Left ventricle myocardium superior (tissue), 1 donor: ENCODE measurements around the gene BTBD2. TPM values are rescaled to one million over a fixed set of nuclear protein-coding genes. Genes with fewer than 3 reads are reported as not detected.

Experiments
- ATAC-seq: fragments of 200-7000 bp; cut with Tn5 transposase; one replicate; pipeline ENCODE4 v1.9.1; 2020; ENCODE audit warnings: mild to moderate bottlenecking, moderate library complexity
- DNase-seq: peaks from one replicate; pipeline ENCODE4 v3.0.0-alpha.2; 2020
- intact Hi-C: fragments of 100-400 bp; cut with micrococcal nuclease; formaldehyde crosslinking; loops from one replicate; pipeline ENCODE4 v1.11.0; 2022
- total RNA-seq: library from RNA; stranded (reverse); fragmentation: NEBNext Ultra II Directional; extraction: Animal tissue kit (Norgen Biotek cat#: 25700); gene quantifications from one replicate; pipeline ENCODE4 v1.2.1, GENCODE V29; 2021
- donor health status: DM: no; HTN: yes; CAD: no; lungs with severe emphysema.

BTBD2 gene
- total RNA-seq, 1 donor from 2014 or later, result 65.6 TPM

DNA sequence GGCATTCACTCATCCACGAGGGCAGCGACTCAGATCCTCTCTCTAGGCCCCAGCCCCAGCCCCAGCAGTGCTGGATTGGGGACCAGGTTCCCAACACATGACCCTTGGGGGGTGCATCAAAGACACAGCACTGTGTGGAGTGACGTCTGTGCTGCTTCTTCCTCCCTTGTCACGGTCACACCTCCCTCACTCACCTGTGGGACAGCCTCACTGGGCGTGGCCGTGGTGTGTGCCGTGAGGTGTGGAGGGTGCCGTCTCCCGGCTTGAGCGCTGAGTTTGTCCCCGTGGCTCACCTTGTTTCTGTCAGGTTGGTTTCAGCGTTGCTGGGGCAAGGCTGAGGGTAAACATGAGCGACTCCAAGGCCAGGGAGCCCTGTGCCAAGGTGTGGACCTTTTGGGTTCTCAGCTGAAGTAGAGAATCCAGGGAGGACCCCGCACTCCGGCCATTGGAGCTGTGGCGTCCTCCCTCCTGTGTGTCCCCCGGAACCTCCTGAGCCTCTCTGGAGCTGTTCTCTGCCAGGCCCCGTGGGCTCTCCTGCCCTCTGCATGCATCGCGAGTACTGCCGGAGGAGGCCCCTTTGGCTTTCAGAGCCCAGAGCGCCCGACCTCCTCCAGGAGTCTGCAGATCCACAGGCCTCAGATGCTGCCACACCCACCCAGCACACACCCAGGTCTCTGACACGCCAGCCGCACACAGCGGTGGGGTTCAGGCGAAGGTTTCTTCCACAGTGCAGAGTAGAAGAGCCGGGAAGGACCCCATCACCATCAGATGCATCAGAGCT lies 40.9 kb downstream of the BTBD2 start:
- ATAC-seq (no peak), DNase-seq (no peak)
- intact Hi-C loops, result no loop called here

DNA sequence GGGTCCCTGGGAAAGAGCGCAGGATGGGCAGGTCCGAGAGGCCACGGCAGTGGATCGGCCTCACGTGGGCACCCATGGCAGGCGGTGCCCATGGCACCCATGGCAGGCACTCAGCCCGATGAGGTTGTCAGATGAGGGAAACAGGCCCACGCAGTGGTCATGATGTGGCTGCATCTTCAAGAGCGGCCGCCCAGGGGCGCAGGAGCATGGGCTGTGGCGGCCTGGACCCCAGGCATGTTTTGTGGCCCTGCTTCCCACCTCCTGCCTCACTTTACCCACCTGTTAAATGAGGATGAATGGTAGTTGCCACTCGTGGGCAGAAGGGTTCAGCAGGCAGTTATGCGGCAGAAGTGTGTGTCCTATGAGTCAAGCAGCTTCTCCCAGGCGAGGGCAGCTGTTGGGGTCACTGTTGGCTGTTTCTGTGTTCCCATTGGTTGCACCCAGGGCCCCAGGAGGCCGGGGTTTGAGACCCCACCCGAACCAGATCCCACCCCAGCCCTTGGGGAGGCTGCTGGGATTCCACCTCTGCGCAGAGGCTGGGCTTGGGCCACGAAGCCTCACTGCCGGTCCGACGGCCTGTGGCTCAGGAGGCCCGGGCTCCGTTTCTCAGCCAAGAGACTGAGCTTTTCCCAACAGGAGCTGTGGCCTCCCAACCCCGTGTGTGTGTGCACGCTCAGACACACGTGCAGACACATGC lies 44.6 kb downstream of the BTBD2 start:
- intact Hi-C loops, result no loop called here
- no peak for ATAC-seq

DNA sequence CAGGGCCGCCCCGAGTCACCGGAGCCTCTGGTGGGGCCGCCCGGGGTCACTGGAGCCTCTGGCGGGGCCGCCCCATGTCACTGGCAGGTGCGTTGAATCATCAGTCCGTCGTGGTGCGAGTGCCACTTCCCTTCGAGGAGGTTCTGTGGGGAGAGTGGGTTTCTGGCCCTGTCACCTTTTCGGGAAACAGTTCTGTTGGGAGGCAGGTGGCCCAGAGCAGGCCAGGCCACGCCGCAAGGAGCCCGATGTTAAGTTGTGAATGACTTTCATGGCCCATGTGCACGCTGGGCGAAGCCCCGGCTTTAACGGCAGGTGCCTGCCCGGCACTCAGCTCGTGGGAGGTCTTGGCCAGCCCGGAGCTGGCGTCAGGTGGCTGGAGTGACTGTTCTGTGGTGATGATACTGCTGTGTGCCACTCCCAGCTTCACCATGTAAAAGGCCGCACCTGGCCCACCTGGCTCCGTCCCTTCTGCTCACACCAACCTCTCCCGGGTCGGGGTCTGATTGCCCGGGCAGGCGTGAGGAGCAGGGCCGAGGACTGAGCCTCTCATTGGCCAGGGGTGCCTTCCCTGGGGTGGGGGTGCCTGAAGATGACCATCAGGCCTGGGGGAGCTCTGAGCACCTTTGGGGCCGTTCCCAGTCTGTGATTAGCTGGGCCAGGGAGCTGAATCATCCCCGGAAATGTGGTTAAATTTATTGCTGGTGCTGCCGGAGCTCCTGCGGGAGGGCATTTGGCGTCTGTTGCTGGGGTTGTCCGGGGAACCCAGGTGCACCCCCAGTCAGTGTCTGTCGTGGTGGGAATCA lies 45.3 kb downstream of the BTBD2 start:
- no peak for ATAC-seq
- intact Hi-C loops, result no loop called here
- DNase-seq, result no peak

More for the DNA sequence above, 44.6 kb downstream of the BTBD2 start:
- no peak for DNase-seq

DNA sequence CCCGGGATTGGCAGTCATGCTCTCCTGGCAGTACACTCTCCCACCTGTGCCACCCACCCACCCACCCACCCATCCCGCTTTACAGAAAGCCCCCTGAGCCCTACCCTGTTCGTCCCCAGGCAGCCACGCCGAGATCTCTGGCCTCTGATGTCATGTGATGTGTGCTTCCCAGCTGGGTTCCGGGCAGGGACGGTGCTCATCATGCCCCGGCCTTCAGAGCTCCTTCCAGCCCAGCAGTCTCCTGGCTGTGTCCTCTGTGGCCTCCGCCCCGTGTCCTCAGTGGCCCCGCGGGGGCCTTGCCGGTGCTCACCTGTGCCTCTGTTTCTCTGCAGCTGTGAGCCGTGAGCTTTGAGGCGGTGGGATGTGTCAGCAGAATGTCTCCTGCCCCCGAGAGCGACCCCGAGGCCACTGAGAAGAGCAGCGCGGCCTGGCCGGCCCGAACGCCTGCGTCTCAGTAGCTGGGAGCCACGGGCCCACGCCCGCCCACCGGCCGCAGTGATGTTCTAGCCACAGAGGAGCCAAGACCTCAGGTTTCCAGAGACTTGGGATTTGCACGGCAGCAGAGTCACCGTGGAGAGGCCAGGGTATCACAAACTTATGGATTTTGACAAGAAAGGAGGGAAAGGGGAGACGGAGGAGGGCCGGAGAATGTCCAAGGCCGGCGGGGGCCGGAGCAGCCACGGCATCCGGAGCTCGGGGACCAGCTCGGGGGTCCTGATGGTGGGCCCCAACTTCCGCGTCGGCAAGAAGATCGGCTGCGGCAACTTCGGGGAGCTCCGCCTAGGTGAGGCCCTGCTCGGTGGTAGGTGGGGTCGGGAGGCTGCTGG lies 46.1 kb downstream of the BTBD2 start:
- intact Hi-C loops, result no loop called here
- no peak for DNase-seq
- no peak for ATAC-seq

DNA sequence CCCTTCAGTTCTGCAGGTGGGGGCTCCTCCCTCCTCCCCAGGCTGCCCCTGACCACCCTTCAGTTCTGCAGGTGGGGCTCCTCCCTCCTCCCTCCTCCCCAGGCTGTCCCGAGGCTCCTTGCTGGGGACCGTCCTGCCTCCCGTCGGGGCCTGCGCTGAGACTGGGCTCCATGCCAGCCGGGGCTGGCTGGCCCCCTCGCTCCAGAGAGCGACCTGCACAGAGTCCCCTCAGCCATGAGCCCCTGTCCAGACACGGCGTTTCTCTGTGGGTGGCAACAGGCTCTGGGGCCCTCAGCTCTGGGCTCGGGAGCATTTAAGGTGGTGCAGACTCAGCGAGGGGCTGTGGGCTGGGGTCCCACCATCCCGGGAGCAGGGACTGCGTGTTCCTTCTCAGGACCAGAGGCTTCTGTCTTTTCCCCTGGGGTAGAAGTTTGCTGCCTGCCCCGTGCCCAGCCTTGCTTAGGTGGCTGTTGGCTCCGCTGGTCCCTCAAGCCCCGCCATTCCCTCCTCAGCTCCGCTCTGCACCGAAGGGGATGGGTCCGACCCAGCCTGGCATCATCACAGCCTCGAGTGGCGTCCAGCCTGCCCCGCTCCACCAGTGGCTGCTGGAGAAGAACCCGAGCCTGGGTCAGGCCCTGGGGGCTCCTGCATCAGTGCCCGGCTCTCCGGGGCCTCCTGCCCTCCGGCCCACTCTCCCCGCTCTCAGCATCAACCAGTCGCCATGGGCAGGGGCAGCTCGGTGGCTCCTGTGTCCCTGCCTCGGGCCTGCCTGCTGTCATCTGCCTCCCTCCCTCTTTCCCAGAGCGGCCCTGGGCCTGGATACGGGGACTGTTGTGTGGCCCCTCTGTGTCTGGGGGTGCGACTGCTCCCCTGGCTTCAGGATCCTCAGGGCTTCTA lies 47.0 kb downstream of the BTBD2 start:
- DNase-seq, result no peak
- no peak for ATAC-seq
- intact Hi-C loops, result no loop called here

DNA sequence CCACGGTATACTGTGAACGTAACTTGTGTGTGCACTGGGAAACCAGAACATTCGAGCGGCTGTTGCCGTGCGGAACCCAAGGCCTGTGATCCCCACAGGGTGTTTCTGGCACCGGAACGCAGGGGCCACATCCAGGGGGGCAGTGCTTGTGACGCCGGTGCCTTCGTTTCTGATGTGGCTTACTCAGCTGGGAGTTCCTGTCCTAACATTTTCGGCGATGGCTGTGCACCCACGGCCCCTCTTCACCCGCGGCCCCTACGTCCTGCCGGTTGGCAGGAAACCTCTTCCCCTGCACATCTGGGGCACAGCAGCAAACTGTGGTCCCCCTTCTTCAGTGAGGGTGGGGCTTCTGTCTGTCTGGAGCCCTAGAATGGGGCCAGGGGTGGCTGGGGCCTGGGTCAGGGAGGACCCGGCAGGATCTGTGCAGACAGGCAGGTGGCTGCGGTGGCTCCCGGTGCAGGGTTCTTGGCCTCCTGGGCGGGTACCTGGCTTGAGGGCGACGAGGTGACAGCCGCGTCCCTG lies 48.4 kb downstream of the BTBD2 start:
- ATAC-seq (no peak), DNase-seq (no peak)
- intact Hi-C loops, result no loop called here

DNA sequence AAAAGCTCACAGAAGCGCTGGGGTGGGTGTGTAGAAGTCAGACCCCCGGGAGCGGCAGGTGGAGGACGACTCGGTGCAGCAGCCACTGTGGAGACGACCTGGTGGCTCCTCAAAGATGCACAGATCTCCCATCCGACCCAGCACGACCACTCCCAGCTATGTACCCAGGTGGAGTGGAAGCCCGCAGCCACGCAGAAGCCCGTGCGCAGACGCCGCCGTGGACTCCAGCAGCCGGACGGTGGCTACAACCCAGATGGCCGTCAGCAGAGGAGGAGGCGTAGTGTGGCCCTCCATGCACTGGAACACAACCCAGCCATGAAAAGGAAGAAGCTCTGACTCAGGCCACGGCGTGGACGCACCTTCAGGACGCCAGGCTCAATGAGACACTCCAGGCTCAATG lies 52.8 kb downstream of the BTBD2 start:
- intact Hi-C loops, result no loop called here
- DNase-seq (no peak), ATAC-seq (no peak)

DNA sequence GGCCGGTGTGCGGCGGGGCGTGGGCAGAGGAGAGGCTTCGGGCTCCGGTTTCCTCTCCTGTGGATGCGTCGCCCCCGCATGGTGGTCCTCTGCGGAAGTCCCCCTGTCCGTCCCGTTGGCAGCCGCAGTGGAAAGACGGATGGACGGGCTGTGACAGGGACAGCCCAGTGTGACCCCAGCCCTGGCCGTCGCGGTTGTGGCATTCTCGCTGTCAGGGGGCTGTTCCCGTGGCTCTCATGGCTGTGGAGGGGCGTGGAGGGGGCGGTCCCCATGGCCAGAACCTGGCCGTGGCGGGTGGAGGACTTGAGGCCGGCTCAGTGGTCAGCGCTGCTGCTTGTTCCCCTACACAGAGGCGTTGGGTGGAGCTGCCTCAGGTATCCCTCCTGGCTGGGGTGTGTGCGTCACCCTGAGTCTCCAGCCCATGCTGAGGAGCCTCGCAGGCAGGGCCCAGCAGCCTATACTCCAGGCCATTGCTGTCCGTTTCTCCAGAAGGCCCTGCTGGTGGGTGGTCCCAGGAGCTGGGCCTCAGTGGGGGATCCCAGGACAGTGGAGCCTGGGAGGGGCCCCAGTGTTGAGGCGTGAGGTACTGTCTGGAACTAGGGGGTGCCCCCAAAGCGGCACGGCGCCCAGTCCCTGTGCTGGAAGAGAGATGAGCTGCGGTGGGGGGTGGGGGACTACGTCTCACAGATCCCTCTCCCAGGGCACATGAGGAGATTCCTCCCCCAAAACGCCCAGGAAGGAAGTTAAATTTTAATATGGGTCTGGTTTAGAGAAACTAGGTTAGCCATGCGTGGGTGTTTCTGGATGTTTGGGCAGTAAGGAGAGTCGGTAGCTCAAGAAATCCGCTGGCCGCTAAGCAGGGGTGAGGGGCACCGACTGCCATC lies 54.3 kb downstream of the BTBD2 start:
- no peak for ATAC-seq
- intact Hi-C loops, result no loop called here
- DNase-seq, result no peak

DNA sequence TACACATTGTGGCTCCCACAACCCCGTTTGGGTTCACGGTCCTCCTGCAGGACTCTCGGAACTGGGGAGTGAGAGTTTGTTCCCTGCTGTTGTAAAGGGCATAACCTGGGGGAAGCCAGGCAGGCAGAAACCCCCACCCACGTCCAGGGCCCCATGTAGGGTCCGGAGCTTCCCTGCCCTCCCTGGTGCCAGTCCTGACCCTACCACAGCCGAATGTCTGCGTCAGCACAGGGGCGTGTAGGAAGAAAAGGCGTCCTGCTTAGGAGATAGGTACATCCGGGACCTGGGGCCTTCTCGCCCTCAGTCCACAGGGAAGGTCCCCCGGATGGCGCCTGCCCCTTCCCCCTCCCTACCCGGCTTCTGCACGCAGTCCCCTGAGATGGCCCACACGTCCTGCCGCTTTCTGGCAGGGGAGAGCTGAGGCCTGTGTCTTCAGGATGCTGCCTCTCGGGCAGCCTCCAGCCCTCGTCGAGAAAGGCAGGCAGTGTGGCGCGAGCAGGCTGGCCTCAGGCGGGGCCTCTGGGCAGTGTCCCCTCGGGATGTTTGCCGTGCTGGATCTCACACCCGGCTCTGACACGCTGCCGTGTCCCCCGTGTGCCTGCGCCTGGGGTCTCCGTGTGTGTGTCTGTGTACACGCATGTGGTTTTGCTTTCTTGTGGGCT lies 55.5 kb downstream of the BTBD2 start:
- intact Hi-C loops, result no loop called here
- DNase-seq (no peak), ATAC-seq (no peak)

DNA sequence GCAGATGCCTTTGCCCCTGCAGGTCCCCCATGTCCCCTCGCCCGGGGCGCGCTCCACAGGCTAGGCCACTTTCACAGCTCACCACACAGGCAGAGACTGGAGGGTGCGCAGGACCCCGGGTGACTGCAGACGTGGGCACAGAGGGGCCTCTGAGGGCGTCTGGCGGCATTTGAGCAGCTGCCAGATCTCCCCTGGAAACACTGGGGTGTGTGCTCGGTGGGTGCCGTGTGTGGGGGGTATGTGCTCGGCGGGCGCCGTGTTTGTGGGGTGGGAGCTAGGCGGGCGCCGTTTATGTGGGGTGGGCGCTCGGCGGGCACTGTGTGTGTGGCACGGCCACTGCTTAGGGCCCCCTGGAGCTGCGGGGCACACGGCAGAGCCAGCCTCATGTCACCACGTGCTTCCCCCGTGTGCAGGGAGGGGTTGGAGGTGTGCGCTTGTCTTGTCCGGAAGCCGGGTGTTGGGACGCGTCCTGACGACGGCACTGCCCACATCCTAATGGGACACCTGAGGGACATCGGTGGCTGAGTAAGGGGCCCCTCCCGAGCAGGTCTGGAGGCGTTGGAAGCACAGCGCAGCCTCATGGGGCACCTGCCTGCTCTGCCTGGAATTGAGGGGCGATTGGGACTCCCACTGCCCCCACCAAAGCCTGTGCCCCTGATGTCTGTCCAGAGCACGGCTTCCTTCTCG lies 57.8 kb downstream of the BTBD2 start:
- ATAC-seq, result no peak
- intact Hi-C loops, result no loop called here

DNA sequence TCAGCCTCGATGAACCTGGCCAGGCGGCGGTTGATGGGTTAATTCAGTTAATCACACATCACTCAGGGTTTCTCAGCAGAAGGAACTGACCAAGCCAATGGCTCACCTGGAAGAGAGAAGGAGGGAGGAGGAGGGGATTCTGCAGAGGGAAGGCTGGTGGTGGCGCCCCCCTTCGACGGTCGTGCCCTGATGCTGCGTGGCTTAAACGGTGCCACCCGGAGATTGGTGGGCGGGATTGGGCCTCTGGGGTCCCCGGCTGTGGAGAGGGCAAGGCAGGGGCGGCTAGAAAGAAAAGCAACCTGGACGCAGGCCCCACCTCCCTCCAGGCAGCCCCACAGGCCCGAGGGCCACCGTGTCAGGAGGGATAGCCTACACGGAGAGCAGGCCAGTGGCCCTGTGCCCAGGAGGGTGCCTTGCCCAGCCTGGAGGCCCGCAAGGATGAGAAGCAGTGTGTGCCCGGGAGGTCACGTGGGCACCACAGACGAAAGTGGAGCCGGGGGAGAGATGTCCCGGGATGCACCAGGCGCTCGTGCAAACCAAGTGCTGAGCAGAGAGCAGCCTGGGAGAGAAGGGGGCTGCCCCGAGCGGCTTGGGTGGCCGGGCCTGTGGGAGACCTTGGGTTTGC lies 58.5 kb downstream of the BTBD2 start:
- intact Hi-C loops, result no loop called here
- peak; percentile 71 for ATAC-seq
- DNase-seq, result peak; percentile 62

More for the DNA sequence above, 57.8 kb downstream of the BTBD2 start:
- no peak for DNase-seq

DNA sequence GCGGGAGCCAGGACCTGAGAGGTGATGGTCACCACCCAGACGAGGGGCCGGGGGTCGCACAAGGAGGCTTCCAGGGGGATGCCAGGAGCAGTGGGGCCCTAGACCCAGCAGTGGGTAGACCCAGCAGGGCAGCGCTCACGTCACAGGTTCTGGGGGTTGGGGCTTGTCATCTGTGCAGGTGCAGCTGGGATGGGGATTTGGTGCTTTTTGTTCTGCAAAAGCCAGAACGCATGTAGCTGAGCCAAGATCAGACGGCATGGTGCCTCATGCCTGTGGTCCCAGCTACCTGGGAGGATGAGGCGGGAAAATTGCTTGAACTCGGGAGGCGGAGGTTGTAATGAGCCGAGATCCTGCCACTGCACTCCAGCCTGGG lies 59.4 kb downstream of the BTBD2 start:
- DNase-seq (no peak), ATAC-seq (no peak)
- intact Hi-C loops, result no loop called here

DNA sequence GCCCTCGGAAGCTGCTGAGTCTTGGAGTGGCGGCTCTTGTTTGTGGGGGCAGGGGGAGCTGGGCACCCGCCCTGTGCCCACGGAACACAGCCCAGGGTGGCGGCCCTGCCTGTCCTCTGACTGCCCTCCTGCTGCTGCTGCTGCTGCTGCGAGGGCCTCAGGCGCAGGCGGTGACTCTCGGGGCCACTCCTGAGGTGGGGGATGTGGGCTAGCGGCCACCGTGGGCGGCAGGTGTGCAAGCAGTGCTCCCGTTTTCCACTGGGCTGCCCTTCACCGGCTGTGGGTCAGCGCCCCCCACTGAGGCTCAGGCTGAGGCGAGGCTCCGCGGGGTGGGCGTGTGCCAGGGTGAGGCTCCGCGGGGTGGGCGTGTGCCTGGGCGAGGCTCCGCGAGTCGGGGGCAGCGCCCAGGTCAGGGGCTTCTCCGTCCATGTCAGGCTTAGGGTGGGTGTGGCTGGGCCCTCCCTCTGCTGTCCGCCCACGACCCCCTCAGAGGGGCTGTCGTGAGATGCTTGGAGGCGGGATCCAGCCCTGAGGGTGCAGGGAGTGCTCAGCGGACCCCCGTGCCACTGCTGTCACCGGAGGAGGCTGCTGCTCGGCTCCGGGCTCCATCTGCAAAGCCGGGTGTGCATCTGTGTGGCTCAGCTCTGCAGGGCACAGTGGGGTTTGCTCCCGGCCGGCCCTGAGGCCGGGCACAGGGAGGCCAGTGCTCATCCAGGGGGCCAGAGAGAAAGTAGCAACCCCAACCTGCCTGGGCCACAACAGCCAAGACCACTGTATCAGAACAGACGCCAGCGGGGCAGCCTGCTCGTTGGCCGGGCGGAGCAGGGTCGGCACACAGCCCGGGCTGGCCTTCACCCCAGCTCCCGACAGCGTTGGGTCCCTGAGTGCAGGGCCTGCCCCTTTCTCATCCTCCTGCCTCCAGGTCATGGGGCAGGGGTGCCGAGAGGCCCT lies 60.1 kb downstream of the BTBD2 start:
- intact Hi-C loops, result no loop called here
- no peak for ATAC-seq
- no peak for DNase-seq

DNA sequence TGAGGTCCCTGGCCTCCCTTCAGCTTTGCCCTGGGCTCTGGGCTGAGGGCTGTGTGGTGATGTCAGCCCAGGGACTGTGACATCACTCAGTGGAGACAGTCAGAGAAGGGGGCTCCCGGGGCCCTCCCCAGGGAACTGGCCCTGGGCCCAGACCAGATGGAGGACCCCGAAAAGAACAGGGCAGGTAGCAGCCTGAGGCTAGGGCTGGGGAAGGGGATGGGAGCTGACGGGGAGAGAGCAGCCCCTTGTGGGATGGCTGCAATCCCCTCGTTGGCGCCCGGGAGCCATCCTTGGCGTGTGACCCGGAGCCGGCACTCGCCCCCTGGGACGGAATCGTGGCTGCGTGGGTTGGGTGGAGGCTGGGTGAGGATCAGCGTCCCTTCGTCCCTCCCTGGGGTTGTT lies 61.0 kb downstream of the BTBD2 start:
- no peak for DNase-seq
- no peak for ATAC-seq
- intact Hi-C loops, result no loop called here
